ENCODE data around the gene ADAMTS15.
A peak's percentile ranks its signal among the peaks of the same experiment; 100 is the strongest.

ADAMTS15 gene

GRCh38 chr11:130439876-130440275, 8.6 kb upstream of the ADAMTS15 start:
- Histone ChIP-seq H3K4me1 (ENCODE audit: insufficient read depth, low read length) (no peaks in the 10 kb centered on the region), H3K9ac (ENCODE audit: low read depth, low read length) (no peak overlapping the region)

GRCh38 chr11:130441719-130442118, 6.7 kb upstream of the ADAMTS15 start:
- no peak overlapping the region for H3K27ac ChIP-seq (ENCODE audit: low read length)
- H3K9ac ChIP-seq (ENCODE audit: low read depth, low read length): no peak overlapping the region
- H3K9me3 ChIP-seq (ENCODE audit: insufficient read depth, low read depth, low read length): no peaks in the 10 kb centered on the region
- H3K4me1 ChIP-seq (ENCODE audit: insufficient read depth, low read length): no peaks in the 10 kb centered on the region
- H3K36me3 ChIP-seq (ENCODE audit: insufficient read depth, low read depth, low read length): no peaks in the 10 kb centered on the region
- H3K27me3 ChIP-seq (ENCODE audit: insufficient read depth, low read length): peaks cover 19% of the 10 kb centered on the region
- no peak overlapping the region for H3K4me3 ChIP-seq (ENCODE audit: low read length)

More at GRCh38 chr11:130439876-130440275, 8.6 kb upstream of the ADAMTS15 start:
- Histone ChIP-seq H3K27me3 (ENCODE audit: insufficient read depth, low read length) (0 out of 2 replicates have a peak, but pooled peaks cover 3% of the 10 kb centered on the region), H3K36me3 (ENCODE audit: insufficient read depth, low read depth, low read length) (no peaks in the 10 kb centered on the region), H3K9me3 (ENCODE audit: insufficient read depth, low read depth, low read length) (no peaks in the 10 kb centered on the region), H3K27ac (ENCODE audit: low read length) (no peak overlapping the region), H3K4me3 (ENCODE audit: low read length) (no peak overlapping the region)

- H3K9ac ChIP-seq (ENCODE audit: low read depth, low read length): no peak overlapping the region
- H3K4me3 ChIP-seq (ENCODE audit: low read length): no peak overlapping the region
- no peaks in the 10 kb centered on the region for H3K4me1 ChIP-seq (ENCODE audit: insufficient read depth, low read length)
- peaks cover 28% of the 10 kb centered on the region for H3K27me3 ChIP-seq (ENCODE audit: insufficient read depth, low read length)
- H3K9me3 ChIP-seq (ENCODE audit: insufficient read depth, low read depth, low read length): no peaks in the 10 kb centered on the region
- H3K36me3 ChIP-seq (ENCODE audit: insufficient read depth, low read depth, low read length): no peaks in the 10 kb centered on the region
- H3K27ac ChIP-seq (ENCODE audit: low read length): no peak overlapping the region
These were observed 5.7 kb upstream of the ADAMTS15 start for GRCh38 chr11:130442737-130443136.

- Histone ChIP-seq H3K9ac (ENCODE audit: low read depth, low read length) (no peak overlapping the region), H3K4me3 (ENCODE audit: low read length) (no peak overlapping the region), H3K36me3 (ENCODE audit: insufficient read depth, low read depth, low read length) (no peaks in the 10 kb centered on the region), H3K27me3 (ENCODE audit: insufficient read depth, low read length) (peaks cover 51% of the 10 kb centered on the region), H3K9me3 (ENCODE audit: insufficient read depth, low read depth, low read length) (no peaks in the 10 kb centered on the region), H3K27ac (ENCODE audit: low read length) (no peak overlapping the region), H3K4me1 (ENCODE audit: insufficient read depth, low read length) (0 out of 2 replicates have a peak, but pooled peaks cover 2% of the 10 kb centered on the region)
These were observed 2.7 kb upstream of the ADAMTS15 start for GRCh38 chr11:130445788-130446187.

GRCh38 chr11:130448039-130448415, 418 bp upstream of the ADAMTS15 start:
- Histone ChIP-seq H3K27me3 (ENCODE audit: insufficient read depth, low read length) (peaks cover 73% of the 10 kb centered on the region), H3K9ac (ENCODE audit: low read depth, low read length) (no peak overlapping the region), H3K4me3 (ENCODE audit: low read length) (peak overlapping the region; percentile 76), H3K27ac (ENCODE audit: low read length) (no peak overlapping the region), H3K4me1 (ENCODE audit: insufficient read depth, low read length) (0 out of 2 replicates have a peak, but pooled peaks cover 2% of the 10 kb centered on the region), H3K9me3 (ENCODE audit: insufficient read depth, low read depth, low read length) (no peaks in the 10 kb centered on the region), H3K36me3 (ENCODE audit: insufficient read depth, low read depth, low read length) (no peaks in the 10 kb centered on the region)

- Histone ChIP-seq H3K9ac (ENCODE audit: low read depth, low read length) (peak overlapping the region; percentile 38; the same call in 1 of the 2 replicates), H3K4me1 (ENCODE audit: insufficient read depth, low read length) (0 out of 2 replicates have a peak, but pooled peaks cover 2% of the 10 kb centered on the region), H3K4me3 (ENCODE audit: low read length) (peak overlapping the region; percentile 76), H3K27me3 (ENCODE audit: insufficient read depth, low read length) (peaks cover 88% of the 10 kb centered on the region), H3K9me3 (ENCODE audit: insufficient read depth, low read depth, low read length) (no peaks in the 10 kb centered on the region), H3K36me3 (ENCODE audit: insufficient read depth, low read depth, low read length) (no peaks in the 10 kb centered on the region), H3K27ac (ENCODE audit: low read length) (no peak overlapping the region)
These were observed 1.0 kb downstream of the ADAMTS15 start for GRCh38 chr11:130449310-130449990.

- Histone ChIP-seq H3K9me3 (ENCODE audit: insufficient read depth, low read depth, low read length) (no peaks in the 10 kb centered on the region), H3K9ac (ENCODE audit: low read depth, low read length) (no peak overlapping the region), H3K4me3 (ENCODE audit: low read length) (peak overlapping the region; percentile 76), H3K27ac (ENCODE audit: low read length) (no peak overlapping the region), H3K27me3 (ENCODE audit: insufficient read depth, low read length) (peaks cover 95% of the 10 kb centered on the region), H3K36me3 (ENCODE audit: insufficient read depth, low read depth, low read length) (no peaks in the 10 kb centered on the region), H3K4me1 (ENCODE audit: insufficient read depth, low read length) (0 out of 2 replicates have a peak, but pooled peaks cover 2% of the 10 kb centered on the region)
These were observed 1.7 kb downstream of the ADAMTS15 start for GRCh38 chr11:130449996-130450769.

GRCh38 chr11:130451231-130452019, 3.0 kb downstream of the ADAMTS15 start:
- H3K27ac ChIP-seq (ENCODE audit: low read length): no peak overlapping the region
- no peak overlapping the region for H3K9ac ChIP-seq (ENCODE audit: low read depth, low read length)

GRCh38 chr11:130452176-130452575, 3.7 kb downstream of the ADAMTS15 start:
- Histone ChIP-seq H3K9me3 (ENCODE audit: insufficient read depth, low read depth, low read length) (no peaks in the 10 kb centered on the region), H3K4me3 (ENCODE audit: low read length) (no peak overlapping the region), H3K4me1 (ENCODE audit: insufficient read depth, low read length) (0 out of 2 replicates have a peak, but pooled peaks cover 2% of the 10 kb centered on the region), H3K27me3 (ENCODE audit: insufficient read depth, low read length) (peaks cover 90% of the 10 kb centered on the region), H3K9ac (ENCODE audit: low read depth, low read length) (no peak overlapping the region), H3K36me3 (ENCODE audit: insufficient read depth, low read depth, low read length) (no peaks in the 10 kb centered on the region), H3K27ac (ENCODE audit: low read length) (no peak overlapping the region)

More at GRCh38 chr11:130451231-130452019, 3.0 kb downstream of the ADAMTS15 start:
- Histone ChIP-seq H3K9me3 (ENCODE audit: insufficient read depth, low read depth, low read length) (no peaks in the 10 kb centered on the region), H3K27me3 (ENCODE audit: insufficient read depth, low read length) (peaks cover 95% of the 10 kb centered on the region), H3K4me1 (ENCODE audit: insufficient read depth, low read length) (0 out of 2 replicates have a peak, but pooled peaks cover 2% of the 10 kb centered on the region), H3K4me3 (ENCODE audit: low read length) (no peak overlapping the region), H3K36me3 (ENCODE audit: insufficient read depth, low read depth, low read length) (no peaks in the 10 kb centered on the region)

- no peaks in the 10 kb centered on the region for H3K36me3 ChIP-seq (ENCODE audit: insufficient read depth, low read depth, low read length)
- H3K27me3 ChIP-seq (ENCODE audit: insufficient read depth, low read length): peaks cover 84% of the 10 kb centered on the region
- no peaks in the 10 kb centered on the region for H3K9me3 ChIP-seq (ENCODE audit: insufficient read depth, low read depth, low read length)
- 0 out of 2 replicates have a peak, but pooled peaks cover 2% of the 10 kb centered on the region for H3K4me1 ChIP-seq (ENCODE audit: insufficient read depth, low read length)
- H3K4me3 ChIP-seq (ENCODE audit: low read length): no peak overlapping the region
- H3K9ac ChIP-seq (ENCODE audit: low read depth, low read length): no peak overlapping the region
- no peak overlapping the region for H3K27ac ChIP-seq (ENCODE audit: low read length)
These were observed 4.5 kb downstream of the ADAMTS15 start for GRCh38 chr11:130452940-130453339.

GRCh38 chr11:130454491-130455252, 6.2 kb downstream of the ADAMTS15 start:
- Histone ChIP-seq H3K4me3 (ENCODE audit: low read length) (no peak overlapping the region), H3K9me3 (ENCODE audit: insufficient read depth, low read depth, low read length) (no peaks in the 10 kb centered on the region), H3K36me3 (ENCODE audit: insufficient read depth, low read depth, low read length) (no peaks in the 10 kb centered on the region), H3K9ac (ENCODE audit: low read depth, low read length) (no peak overlapping the region), H3K27ac (ENCODE audit: low read length) (no peak overlapping the region), H3K27me3 (ENCODE audit: insufficient read depth, low read length) (peaks cover 70% of the 10 kb centered on the region), H3K4me1 (ENCODE audit: insufficient read depth, low read length) (0 out of 2 replicates have a peak, but pooled peaks cover 2% of the 10 kb centered on the region)

All from iPS-20b (cell line).